GM20000 (cell line): ENCODE measurements around the gene WFS1.

Source experiments
- DNase-seq: peaks from one replicate; pipeline ENCODE4 v3.0.0; 2012; ENCODE audit warnings: low spot score
- CTCF ChIP-seq: IDR thresholded peaks from 2 replicates; pipeline ENCODE4 v1.5.1; 2012; ENCODE audit warnings: mild to moderate bottlenecking, control low read depth; ENCODE audit errors: extremely low read depth, missing control alignments

The WFS1 gene

DNA sequence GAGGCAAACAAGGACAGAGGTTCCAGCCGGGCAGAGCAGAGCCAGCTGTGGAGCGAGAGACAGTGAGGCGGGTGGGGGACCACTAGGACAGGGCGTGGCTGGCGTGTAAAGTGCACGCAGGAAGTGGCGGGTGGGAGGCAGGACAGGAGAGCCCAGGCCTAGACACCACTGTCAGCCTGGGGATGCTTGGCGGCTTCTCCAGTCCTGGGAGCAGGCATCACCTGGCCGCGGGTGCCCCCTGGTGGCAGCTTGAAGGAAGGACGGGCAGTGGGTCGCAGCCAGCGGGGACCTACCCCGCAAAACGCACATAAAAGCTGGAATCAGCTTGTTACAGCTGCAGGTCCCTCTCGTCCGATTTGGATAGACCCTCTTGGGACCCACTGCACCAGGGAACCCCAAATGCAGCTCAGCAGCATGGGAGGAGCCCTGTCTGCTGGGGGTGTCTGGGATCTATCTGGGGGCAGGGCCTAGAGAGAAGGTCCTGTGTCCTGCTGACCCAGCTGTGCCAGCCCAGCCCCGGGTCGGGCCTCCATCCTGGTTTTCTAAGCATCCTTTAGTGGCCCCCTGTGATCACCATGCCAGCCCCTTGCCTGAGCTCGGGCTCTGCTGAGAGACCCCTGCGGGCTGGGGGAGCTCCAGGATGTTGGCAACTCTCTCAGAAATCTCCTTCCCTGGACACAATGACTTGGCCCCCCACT lies 57.7 kb downstream of the WFS1 start:
- DNase-seq, result peak; percentile 91
- peak; percentile 93 for TF ChIP-seq CTCF

- no peak for TF ChIP-seq CTCF
These were observed 58.9 kb downstream of the WFS1 start for GRCh38 chr4:6328526-6328925.

GRCh38 chr4:6329478-6330383 lies 60.1 kb downstream of the WFS1 start:
- no peak for DNase-seq
- no peak for TF ChIP-seq CTCF

More at GRCh38 chr4:6328526-6328925, 58.9 kb downstream of the WFS1 start:
- no peak for DNase-seq

DNA sequence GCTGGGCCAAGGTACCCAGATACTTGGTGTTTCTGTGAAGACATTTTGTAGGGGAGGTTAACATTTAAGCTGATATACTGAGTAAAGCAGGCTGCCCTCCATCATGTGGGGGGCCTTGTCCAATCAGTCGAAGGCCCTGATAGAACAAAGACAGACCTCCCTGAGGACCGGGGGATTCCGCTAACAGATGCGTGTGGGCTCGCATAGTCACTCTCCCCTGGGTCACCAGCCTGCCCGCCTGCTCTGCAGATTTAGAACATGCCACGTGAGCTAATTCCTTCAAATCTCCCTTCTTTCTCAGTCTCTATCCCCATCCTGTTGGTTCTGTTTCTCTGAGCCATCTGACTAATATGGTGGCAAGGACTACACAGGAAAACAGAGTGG lies 60.7 kb downstream of the WFS1 start:
- no peak for DNase-seq
- no peak for TF ChIP-seq CTCF

DNA sequence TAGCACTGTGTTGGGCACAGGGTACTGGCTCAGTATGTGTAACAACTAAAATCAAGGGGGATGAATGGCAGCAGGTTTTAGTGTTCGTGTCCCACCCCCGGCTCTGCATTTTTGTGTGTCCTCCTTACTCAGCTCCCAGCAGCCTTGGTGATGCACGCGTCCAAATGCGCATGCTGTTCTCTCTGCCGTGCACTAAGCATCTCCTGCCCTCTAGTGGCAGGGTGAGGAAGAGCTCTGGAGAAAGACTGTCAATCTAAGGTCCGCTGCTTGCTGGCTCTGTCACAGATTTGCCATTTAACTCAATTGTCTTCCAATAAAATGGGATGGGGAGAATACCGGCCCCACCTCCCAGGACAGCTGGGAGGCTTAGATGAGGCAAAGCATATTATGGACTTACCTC lies 61.4 kb downstream of the WFS1 start:
- DNase-seq, result peak; percentile 50
- peak; percentile 61 for TF ChIP-seq CTCF

DNA sequence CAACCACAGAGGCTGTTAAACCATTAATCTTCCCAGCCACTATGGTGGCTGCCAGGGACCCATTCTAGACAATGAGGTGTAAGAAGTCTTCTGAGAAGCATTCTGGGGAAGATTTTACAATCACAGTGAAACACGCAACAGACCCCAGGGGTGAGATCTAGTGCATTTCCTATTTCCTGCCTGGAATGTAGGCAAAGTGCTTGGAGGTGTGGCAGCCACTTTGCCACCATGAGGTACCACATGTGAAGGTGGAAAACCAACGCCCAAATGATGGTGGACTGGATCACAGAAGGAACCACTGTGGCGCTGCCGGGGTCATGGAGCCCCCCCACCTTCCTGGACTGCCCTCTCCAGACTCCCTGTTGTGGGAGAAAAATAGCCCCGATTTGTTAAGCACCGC lies 61.8 kb downstream of the WFS1 start:
- no peak for TF ChIP-seq CTCF

GRCh38 chr4:6332042-6332668 lies 62.5 kb downstream of the WFS1 start:
- peak; percentile 69 for DNase-seq
- peak; percentile 75 for TF ChIP-seq CTCF

More for the DNA sequence above, 61.8 kb downstream of the WFS1 start:
- no peak for DNase-seq
